ENCODE measurements around the gene ABHD17C.

ABHD17C gene

DNA sequence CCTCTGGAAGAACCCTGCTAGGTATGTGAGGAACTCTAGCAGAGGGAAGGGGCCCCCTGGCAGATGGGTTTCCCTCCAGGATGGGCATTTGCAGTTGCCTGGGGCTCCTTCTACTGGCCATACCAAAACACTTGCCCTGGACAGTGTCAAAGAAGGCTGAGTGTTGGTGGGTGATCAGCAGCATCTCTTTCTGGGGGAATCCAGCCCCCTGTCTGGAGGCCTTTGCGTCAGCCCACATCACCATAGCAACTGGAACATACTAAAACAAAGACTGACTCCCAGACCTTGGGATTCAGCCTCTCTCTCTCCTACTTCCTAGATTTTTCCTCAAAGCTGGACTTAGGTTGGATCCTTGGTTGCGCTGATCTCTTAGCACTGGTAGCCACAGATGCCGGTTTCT lies 92.2 kb downstream of the ABHD17C start:
- DNase-seq (ENCODE audit: low spot score), result no peak

DNA sequence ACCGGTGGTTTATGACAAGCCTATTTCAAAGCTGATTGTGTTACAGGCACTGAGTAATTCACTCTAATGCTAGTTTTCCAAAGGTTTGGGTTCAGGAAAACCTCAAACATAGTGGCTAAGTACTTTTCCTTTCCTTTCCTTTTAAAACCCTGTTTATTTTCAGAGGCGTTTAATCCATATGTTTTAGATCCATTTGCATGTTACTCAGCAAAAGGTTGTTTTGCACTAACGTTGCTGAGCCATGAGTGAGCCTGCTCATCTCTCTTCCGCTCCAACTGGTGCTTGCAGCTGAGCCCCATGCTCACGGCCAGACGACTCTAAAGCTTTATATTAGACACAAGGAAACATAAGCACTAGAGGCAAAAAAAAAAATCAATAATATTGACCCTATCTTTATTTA lies 93.4 kb downstream of the ABHD17C start:
- no peak for DNase-seq (ENCODE audit: low spot score)

DNA sequence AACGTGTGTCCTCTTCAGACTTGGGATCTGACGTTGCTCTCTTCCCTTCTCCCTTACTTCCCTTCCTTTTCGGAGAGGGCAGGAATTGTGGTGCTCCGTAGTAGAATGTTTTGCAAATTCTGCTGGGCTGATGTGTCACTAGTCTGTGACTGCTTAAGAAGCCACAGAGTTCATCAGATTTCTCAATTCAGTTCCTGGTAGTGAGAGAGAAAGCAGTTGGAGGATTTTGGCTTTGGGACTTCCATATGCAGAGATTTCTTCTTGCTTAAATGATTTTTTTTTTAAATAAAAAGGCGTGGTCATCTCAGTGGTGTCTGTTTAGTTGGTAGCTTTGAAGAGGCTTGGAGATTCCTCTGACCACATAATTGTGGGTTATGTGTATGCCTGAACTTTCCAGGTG lies 94.2 kb downstream of the ABHD17C start:
- no peak for DNase-seq (ENCODE audit: low spot score)

DNA sequence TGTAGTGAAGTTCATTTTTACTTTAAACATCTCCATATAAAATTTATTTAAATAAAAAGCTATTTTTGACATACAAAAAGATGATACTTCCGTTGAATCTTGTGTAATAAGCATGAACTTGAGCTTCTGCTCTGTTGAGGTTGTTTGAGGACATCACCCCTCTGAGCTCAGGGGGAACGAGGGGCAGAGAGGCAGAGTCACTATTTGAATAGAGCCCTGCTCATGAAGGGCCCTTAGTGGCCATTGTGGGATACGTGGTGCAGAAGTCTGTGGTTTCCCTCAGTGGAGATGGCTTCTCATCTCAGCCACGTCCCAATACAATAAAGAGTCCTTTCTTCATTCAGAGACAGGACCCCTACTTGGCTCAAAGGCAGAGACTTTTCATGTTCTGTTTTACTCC lies 94.7 kb downstream of the ABHD17C start:
- DNase-seq (ENCODE audit: low spot score), result no peak

DNA sequence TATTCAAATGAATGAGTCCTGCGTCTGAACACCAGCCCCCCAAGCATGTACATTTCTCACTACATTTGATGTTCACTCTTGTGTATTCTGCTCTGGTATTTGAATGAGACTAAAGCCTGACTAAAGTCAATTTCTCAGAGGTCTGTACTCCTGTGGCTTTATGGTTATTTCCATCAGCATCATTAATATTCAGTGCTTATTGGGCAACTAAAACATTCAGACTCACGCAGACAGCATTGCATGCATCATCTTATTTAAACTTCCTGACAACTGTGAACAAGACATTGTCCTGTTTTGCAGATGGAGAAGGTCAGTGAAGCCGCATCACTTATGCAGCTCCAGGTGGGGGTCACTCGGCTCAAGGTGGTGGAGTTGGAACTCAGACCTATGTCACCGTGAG lies 95.1 kb downstream of the ABHD17C start:
- no peak for DNase-seq (ENCODE audit: low spot score)

DNA sequence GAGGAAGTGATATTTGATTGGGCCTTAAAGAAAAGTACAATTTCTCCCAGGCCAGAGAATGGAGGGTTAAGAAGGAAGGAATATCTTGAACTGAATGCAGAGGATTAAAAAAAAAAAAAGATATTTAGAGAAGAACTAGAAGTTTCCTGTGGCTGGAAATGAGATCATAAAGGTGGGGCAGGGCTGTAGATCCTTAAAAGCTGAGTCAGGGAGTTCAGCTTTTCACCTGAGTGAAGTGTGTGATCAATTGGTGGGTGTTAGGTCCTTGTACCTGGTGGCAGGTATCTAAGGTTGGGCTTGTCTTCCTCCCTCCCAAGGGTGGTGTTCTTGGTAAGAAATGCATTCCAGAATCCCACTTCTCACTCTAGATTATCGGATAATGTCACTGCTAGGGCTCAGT lies 95.9 kb downstream of the ABHD17C start:
- DNase-seq (ENCODE audit: low spot score), result no peak

DNA sequence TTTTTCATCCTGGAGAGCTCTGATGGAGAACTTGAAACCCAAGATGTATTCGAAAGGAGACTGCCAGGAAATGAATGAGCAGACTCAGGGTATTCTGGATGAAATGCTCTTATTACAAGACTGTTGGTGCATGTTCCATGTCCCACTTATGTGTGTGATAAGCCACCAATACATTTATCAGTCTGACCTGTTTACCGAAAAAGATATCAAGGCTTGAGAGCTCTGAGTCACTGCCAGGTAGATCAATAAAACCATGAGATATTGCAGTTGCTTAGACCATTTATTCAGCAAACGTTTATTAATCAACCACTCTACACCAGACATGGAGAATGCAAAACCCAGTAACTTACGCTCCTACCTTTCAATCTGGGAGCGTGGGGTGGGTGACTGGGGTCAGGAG lies 101.3 kb downstream of the ABHD17C start:
- DNase-seq (ENCODE audit: low spot score), result no peak

DNA sequence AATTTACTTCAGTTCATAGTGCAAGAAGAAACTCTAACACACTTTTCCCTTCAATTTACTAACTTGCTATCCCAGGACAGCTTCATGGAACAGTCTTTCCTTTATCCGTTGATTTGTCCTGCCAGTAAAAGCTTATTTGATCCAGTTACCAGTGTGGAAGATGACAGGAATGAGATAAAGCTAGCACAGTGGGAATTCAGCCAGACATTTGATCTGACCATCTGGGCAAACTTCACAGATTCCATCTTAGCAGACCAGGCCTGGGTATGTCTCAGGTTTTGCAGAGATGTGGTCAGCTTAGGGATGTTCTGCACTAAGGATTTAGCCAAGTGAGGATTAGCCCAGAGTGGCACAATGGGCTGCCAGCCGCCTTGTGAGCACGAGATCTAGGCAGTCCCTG lies 103.8 kb downstream of the ABHD17C start:
- no peak for DNase-seq (ENCODE audit: low spot score)

DNA sequence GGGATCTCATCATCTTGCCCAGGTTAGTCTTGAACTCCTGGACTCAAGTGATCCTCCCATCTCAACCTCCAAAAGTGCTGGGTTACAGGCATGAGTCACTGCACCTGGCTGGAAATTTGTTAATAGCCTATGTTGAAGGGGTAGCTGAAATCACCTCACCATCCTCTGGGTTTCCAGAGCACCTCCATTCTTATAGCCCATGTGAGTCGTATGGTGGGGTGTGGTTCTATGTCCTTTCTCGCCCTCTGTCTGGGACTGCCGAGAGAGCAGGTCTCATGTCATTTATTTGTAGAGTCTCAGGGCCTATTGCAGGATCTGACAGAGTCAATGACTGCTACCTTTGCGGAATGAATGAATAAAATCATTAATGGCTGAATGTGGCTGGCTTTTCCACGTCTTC lies 105.0 kb downstream of the ABHD17C start:
- DNase-seq (ENCODE audit: low spot score), result no peak

DNA sequence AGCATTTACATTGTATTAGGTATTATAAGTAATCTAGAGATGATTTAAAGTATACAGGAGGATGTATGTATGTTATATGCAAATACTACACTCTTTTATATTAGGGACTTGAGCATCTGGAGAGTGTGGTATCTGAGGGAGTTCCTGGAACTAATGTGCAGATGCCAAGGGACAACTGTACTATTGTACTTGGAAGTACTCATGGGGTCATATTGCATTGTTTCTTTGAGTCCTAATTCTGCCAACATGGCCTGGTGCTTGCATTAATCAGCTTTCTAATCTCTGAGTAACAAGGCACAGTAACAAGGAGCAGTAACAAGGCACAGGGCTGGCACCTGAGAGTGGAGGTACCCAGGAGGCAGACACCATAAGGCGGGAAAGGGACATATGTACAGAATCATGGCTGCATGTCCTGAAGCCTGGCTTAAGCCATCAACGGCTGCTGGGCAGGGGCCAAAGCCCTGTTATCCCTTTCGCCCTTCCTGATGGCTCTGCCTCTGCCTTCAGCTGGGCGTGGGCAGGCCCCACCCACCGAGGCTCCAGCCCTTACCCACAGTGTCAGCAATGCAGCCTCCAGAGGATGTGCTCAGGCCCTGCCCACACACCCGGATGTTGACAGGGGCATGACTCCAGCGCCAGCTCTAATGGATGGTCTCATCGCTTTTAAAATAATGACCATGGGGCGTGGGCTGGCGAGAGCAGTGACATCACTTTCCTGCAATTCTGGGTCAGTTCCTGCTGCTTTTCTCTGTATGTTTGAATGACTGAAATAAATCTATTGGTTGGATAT lies 107.0 kb downstream of the ABHD17C start:
- DNase-seq (ENCODE audit: low spot score), result no peak

DNA sequence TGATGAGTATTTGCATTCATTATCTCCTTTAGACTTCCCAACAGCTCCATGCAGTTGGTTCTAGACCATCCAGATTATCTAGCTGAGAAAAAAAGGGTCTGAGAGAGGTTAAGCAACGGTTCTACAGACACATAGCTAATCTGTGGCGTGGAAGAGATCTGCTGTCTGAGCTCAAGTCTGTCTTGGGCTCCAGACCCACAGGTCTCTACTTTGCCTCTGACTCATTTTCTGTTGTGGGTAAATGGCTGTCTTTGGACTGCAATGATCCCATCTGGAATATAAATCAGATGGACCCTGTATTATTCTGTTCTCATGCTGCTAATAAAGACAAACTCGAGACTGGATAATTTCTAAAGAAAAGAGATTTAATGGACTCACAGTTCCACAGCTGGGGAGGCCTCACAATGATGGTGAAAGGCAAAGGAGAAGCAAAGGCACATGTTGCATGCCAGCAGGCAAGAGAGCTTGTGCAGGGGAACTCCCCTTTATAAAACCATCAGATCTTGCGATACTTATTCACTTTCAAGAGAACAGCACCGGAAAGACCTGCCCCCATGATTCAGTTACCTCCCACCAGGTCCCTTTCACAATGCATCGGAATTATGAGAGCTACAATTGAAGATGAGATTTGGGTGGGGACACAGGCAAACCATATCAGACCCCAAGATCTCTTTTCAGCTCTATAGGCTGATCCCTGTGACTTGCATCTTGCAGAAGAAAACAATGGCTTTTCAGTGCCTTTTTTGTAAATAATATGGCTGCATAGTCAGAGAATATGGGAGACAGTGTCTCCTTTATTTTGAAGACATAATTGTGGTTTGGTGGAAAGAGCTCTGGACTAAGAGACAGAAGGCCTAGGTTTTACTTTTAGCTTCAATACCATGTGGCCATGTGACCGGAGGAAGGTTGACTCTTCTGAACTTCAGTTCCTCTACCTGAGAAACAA lies 108.7 kb downstream of the ABHD17C start:
- peak; percentile 59 for DNase-seq (ENCODE audit: low spot score)

DNA sequence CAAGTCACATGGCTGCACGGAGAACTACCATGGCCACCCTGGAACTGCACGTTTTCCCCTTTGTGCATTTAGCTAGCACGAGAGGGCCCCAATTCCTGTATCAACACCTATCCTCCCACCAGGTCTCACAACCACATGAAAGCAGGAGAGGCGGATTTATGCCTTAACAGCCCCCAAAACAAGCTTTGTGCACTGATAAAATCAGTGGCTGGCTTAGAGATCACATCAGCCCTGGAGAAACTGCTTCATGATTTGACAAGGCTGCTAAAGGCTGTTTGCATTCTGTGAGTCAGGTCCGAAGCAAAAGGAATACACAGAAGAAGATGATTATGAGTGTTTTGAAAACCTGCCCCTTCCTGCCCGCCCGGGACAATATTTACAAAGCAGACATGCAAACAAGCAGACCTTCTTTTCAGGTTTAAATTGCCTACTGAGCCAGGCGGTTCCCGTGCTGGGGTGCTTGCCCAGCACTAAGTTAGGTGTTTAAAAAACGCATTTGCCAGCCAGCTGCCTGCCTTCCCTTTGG lies 109.9 kb downstream of the ABHD17C start:
- peak; percentile 58 for DNase-seq (ENCODE audit: low spot score)
